Amygdala (tissue), 56 donors: Measurements from ENCODE around the gene TTC28.

Experiments
- DNase-seq, 56 donors: peaks; one replicate each; lab custom pipeline; 2025; lab: John Stamatoyannopoulos, UW

TTC28 gene

DNA sequence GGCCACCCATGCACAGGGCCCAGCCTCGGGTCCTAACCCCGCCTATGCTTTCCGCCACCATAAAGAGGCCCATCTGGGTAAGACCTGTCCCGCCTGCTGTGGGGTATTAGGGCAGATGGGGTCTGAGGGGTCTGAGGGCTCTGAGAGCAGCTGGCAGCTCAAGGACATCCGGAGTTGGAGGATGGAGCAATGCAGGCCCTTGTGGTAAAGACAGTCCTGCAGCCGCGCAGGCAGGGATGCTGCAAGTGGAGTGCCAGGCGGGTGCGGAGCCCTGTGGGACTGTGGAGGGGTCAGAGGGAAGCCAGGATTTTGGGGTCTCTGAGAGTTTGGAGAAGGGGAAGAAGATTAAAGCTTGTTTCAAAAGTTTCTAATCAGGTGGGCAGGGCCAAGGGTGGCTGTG is 679.3 kb downstream of the TTC28 start:
- no peak for DNase-seq

- DNase-seq = no peak
These were observed 679.8 kb downstream of the TTC28 start for GRCh38 chr22:27999876-28000275.

DNA sequence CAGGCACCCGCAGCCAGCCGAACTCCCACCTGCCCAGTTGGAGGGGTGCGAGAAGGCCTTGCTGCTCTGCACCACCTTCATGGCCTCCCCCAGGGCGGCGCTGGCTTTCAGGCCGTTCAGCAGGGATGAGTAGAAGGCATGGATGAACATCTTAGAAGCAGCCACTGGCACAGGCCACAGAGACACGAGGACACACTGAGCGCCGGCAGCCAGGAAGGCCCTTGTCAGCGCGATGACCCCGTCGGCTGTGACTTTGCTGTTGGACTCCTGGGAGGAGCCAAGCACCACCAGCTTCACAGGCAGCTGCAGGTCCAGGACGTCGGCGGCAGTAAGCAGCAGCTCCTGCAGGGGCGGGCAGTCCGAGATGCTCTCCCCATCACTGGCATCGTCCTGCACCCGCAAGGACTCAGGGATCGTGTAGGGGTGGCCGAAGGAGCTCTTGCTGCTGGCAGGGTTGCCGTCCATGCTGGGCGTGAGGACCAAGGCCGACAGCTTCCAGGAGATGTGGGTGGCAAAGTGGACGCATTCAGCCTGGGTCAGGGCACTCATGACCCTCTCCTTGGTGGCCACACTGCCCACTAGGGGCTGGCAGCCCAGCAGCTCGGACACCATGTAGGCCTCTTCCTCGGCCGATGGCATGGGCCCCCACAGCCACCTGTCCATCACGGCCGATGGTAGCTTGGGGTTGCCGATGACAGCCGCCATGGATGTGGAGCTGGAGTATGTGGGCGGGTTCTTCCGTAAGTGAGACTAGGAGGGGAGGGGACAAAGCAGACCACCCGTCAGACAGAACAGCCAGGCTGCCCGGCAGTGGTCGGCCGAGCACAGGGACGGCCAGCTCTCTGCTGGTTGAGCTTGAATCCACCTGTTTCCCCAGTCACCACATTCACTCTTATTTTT is 680.9 kb downstream of the TTC28 start:
- DNase-seq = no peak

DNA sequence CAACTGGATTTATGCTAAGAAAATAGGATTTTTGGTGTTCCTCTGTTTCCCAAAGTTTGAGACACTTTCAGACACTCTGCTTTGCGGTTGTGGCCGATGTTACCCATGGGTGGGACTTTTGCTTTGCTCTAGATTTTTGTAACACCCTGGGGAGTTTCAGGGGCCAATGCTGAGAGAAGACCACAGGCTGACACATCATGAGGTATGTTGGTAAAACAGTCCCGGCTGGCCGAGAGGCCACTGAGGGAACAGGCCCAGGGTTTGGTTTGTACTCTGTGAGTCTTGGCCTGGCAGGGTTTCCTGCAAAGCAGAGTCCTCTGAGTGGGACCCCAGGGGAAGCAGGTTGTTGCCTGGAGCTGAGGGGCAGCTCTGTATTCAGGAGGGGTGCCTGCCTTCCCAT is 682.1 kb downstream of the TTC28 start:
- no peak for DNase-seq

GRCh38 chr22:27996981-27997380 is 682.7 kb downstream of the TTC28 start:
- no peak for DNase-seq

DNA sequence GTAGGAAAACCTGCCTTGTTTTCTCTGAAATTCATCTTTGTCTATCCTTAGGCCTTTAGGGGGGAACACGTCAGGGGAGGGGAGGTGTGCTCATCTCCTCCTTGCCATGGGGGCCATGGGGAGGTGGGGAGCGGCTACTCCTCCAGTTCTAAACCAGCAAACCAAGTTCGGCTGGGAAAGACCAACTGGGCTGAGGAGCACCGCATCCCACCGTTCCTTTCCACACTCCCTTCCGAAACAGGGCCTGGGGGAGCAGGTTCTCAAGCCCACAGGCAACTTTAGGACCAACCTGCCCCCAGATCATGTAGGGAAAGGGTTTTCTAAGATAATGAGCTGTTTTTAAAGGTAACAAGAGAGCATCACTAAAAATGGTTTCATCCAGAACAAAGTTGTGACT is 683.1 kb downstream of the TTC28 start:
- DNase-seq = no peak

GRCh38 chr22:27995801-27996528 is 683.7 kb downstream of the TTC28 start:
- no peak for DNase-seq

- no peak for DNase-seq
These were observed 684.9 kb downstream of the TTC28 start for GRCh38 chr22:27994481-27995331.

- DNase-seq = no peak
These were observed 685.8 kb downstream of the TTC28 start for GRCh38 chr22:27993774-27994350.

DNA sequence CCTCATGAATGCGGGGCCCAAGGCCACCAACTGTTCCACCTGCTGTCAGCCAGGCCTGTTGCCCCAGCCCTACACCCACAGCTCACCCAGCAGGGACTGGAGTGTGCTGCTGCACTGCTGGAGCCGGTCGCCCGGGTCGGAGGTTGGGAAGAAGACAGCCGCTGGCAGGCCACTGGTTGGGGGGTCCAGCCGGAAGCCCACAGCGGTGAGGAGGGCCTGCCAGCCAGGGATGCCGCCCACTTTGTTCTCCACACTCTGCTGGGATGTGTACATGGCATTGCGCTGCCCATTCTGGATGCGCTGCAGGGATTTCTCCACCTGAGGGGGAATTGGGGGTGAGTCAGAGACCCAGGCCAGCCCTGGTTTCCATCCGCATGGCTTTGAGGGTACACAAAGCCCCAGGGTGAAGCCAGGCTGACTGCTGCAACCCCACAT is 686.4 kb downstream of the TTC28 start:
- DNase-seq = no peak

- DNase-seq = no peak
These were observed 687.1 kb downstream of the TTC28 start for GRCh38 chr22:27992294-27993165.

GRCh38 chr22:27991586-27992293 is 687.9 kb downstream of the TTC28 start:
- DNase-seq = no peak

GRCh38 chr22:27990879-27991278 is 688.8 kb downstream of the TTC28 start:
- DNase-seq = no peak

- DNase-seq = no peak
These were observed 689.2 kb downstream of the TTC28 start for GRCh38 chr22:27990451-27990840.

- DNase-seq = no peak
These were observed 689.7 kb downstream of the TTC28 start for GRCh38 chr22:27989758-27990450.

DNA sequence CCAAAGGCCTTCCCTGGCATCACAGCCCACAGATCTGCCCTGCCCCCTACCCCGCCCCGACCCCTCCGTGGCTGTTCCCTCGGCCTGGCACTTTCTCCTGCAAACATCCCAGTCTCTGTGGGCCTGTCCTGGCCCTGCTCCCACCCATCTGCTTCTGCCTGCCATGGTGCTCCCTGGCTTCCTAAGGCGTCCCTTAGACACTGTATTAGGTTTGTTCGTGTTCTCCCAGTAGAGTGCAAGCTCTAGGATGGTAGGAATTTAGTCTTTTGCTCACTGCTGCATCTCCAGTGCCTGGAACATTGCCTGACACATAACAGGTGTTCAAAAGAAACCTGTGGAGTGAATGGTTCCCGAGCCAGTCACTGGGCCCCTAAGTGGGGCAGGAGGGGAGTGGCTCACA is 690.9 kb downstream of the TTC28 start:
- DNase-seq = no peak

GRCh38 chr22:27987557-27987956 is 692.1 kb downstream of the TTC28 start:
- DNase-seq = peak in 1 of 56 donors; percentile 25

DNA sequence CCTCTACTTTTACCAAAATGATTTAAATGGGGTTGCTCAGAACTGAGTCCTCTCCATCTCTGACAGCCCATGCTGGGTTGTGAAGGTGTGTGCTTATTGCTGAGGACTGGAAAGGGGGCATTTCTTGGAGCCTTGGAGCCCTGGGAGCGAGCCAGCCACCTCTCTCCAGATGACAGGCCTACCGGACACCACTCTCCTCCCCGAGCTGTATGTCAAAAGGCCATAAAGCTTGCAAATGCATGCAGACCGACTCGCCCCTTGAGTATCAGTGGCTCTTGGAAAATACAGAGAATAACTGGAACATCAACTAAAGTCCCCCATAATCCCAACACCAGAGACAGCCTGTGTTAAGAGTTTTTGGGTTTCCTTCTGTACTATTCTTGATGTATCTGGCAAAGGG is 692.7 kb downstream of the TTC28 start:
- DNase-seq = no peak
